Right lobe of liver (tissue), 6 donors: Measurements from ENCODE around the gene SLC16A9. TPM values are rescaled to one million over a fixed set of nuclear protein-coding genes. Genes with fewer than 3 reads are reported as not detected.

Experiments
- ATAC-seq, 4 donors: fragments of 200-7000 bp; cut with Tn5 transposase; one replicate each; pipeline ENCODE4 v1.9.1; 2020; ENCODE audit warnings: mild to moderate bottlenecking in 4 of 4, moderate library complexity in 4 of 4
- DNase-seq, 3 donors: peaks; one replicate each; pipeline ENCODE4 v3.0.0-alpha.2; 2020
- H3K27ac ChIP-seq, 3 donors: fragments of 200-600 bp; one replicate each; pipeline ENCODE4 v1.8.0; 2022
- H3K27me3 ChIP-seq, 2 donors: fragments of 200-600 bp; one replicate each; pipeline ENCODE4 v1.8.0; 2022
- H3K36me3 ChIP-seq, 4 donors: fragments of 200-600 bp; sonication (generic) in 1 of 4; one replicate each; pipeline versions ENCODE4 v1.5.1 to v1.8.0; 2017 to 2022; ENCODE audit warnings: control low read depth in 1 of 4
- H3K4me1 ChIP-seq, 4 donors: fragments of 200-600 bp; sonication (generic) in 1 of 4; one replicate each; pipeline versions ENCODE4 v1.5.1 to v1.8.0; 2017 to 2022; ENCODE audit warnings: control low read depth in 1 of 4
- H3K4me3 ChIP-seq, 3 donors: fragments of 200-600 bp; one replicate each; pipeline ENCODE4 v1.8.0; 2022
- H3K9me3 ChIP-seq, 4 donors: fragments of 200-600 bp; sonication (generic) in 1 of 4; one replicate each; pipeline versions ENCODE4 v1.5.1 to v1.8.0; 2017 to 2022; ENCODE audit warnings: control low read depth in 1 of 4
- POLR2A ChIP-seq: fragments of 450-650 bp; IDR thresholded peaks from one replicate; pipeline ENCODE4 v1.6.1; 2017; ENCODE audit warnings: antibody characterized with exemption, mild to moderate bottlenecking
- WGBS: methylation state at CpG from one replicate; pipeline ENCODE4 v1.1.6; 2018; ENCODE audit warnings: low coverage, low lambda C conversion rate; ENCODE audit not compliant: insufficient coverage; ENCODE audit errors: missing lambda C conversion rate; 5-methylcytosine and 5-hydroxymethylcytosine counted together
- intact Hi-C, 2 donors: fragments of 100-400 bp; cut with DNase I; formaldehyde crosslinking; loops; one replicate each; pipeline versions ENCODE4 v1.11.2 to v1.14.1; 2022
- long read RNA-seq: library from polyadenylated mRNA; unstranded; transcript quantifications from one replicate; pipeline ENCODE4 v2.0.0, GENCODE V29; 2019
- total RNA-seq, 6 experiments: library from RNA; depleted of rRNA in 2 of 6; stranded (reverse); fragments of >200 nt in 2 of 6; fragmentation: NEBNext Ultra II Directional in 3 of 6; extraction: Animal tissue kit (Norgen Biotek cat#: 25700) in 3 of 6; gene quantifications; one replicate each; pipeline versions ENCODE4 v1.1.0 to v1.2.4, GENCODE V29; 2016 to 2023
- TF ChIP-seq, protein P1 (sequence below), 4 donors: fragments of 200-600 bp in 3 of 4; fragments of 450-650 bp in 1 of 4; IDR thresholded peaks; one replicate each; pipeline versions ENCODE4 v1.5.1 to v1.8.0; 2016 to 2022; ENCODE audit warnings: antibody characterized with exemption in 4 of 4, mild to moderate bottlenecking in 2 of 4
- donor health status: DM: no; HTN: yes; CAD: no.
- donor health status: DM: no; HTN: no; CAD: no.
- donor health status: DM: no; HTN: no; CAD: no.
- donor health status: DM: no; HTN: yes; CAD: no.
- donor health status: DM: no; HTN: yes; CAD: no.

The SLC16A9 gene
- 1 to 10 TPM in 2 of 6 experiments, under 1 TPM in 2, not detected in 2; 0.42 to 1.2 (median 0.89) TPM for total RNA-seq
- long read RNA-seq = 0 reads

DNA sequence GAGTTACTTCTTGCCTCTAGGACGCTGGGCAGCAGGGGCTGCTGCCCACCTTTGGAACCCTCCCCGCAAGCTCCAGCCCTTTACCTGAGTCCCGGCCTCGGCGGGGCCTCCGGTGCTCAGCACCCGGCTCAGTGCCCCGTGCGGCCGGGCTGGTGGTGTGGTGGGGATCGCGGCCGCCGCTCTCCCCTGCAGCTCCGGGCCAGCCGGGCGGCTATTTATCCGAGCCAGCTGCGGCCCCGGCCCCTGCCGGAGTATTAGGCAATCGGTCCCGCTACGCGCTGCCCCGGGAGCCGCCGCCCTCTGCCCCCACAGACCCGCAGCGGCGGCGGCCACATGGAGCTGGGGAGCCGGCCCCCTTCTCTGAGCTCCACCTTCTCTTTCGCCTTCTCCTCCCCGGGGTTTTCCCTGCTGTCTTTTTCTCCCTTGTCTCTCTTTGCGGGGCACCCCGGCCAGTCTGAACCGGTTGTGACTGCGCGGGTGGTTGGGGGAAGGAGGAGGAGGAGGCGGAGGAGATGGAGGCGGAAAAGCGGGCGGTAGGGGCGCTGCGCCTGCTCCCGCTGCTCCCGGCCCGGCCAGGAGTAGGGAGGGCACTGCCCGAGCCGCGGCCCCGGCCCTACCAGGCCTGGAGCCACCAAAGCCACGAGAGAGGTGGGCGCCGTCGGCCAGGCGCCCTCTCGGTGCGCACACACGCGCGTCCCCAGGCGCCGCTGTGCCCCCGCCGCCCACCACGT, at the start of gene SLC16A9:
TSS of gene SLC16A9 (minus strand) at position 456 of the 731 bp plus-strand sequence. CDS start 25,559 bp downstream, outside the sequence.
- ATAC-seq (peak; percentile 70 to 86 (median 82)), DNase-seq (peak; percentile 45 to 64 (median 47))
- peaks cover 0 to 8% of the 10 kb centered on the region in 2 donors for H3K27me3 ChIP-seq
- TF ChIP-seq, protein P1, sequence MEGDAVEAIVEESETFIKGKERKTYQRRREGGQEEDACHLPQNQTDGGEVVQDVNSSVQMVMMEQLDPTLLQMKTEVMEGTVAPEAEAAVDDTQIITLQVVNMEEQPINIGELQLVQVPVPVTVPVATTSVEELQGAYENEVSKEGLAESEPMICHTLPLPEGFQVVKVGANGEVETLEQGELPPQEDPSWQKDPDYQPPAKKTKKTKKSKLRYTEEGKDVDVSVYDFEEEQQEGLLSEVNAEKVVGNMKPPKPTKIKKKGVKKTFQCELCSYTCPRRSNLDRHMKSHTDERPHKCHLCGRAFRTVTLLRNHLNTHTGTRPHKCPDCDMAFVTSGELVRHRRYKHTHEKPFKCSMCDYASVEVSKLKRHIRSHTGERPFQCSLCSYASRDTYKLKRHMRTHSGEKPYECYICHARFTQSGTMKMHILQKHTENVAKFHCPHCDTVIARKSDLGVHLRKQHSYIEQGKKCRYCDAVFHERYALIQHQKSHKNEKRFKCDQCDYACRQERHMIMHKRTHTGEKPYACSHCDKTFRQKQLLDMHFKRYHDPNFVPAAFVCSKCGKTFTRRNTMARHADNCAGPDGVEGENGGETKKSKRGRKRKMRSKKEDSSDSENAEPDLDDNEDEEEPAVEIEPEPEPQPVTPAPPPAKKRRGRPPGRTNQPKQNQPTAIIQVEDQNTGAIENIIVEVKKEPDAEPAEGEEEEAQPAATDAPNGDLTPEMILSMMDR (IDR thresholded peaks at IDR 0.05) = peak in 2 of 4 donors; percentile 21 to 32
- TF ChIP-seq POLR2A = no peak
- under 1% methylated on average over 16 of the region's 68 CpGs for WGBS
- no peaks in the 10 kb centered on the region for H3K36me3 ChIP-seq
- no peak within 1 kb of the TSS for H3K27ac ChIP-seq
- peak within 1 kb of the TSS; percentile 40 to 51 (median 44) for H3K4me3 ChIP-seq
- H3K9me3 ChIP-seq = no peaks in the 10 kb centered on the region
- intact Hi-C loops = no loop called here
- H3K4me1 ChIP-seq = no peaks in the 10 kb centered on the region

GRCh38 chr10:59757966-59758365, 48.3 kb upstream of the SLC16A9 start:
- whole genome bisulfite sequencing = 46% methylated on average over 3 of the region's 3 CpGs
- H3K9me3 ChIP-seq = no peaks in the 10 kb centered on the region
- TF ChIP-seq POLR2A = no peak
- TF ChIP-seq, protein P1 (IDR thresholded peaks at IDR 0.05) = no peak
- intact Hi-C loops = no loop called here
- no peaks in the 10 kb centered on the region for H3K36me3 ChIP-seq
- no peak for ATAC-seq
- no peak overlapping the region for H3K4me3 ChIP-seq
- no peaks in the 10 kb centered on the region for H3K4me1 ChIP-seq
- no peaks in the 10 kb centered on the region for H3K27me3 ChIP-seq
- DNase-seq = no peak
- no peak overlapping the region for H3K27ac ChIP-seq

DNA sequence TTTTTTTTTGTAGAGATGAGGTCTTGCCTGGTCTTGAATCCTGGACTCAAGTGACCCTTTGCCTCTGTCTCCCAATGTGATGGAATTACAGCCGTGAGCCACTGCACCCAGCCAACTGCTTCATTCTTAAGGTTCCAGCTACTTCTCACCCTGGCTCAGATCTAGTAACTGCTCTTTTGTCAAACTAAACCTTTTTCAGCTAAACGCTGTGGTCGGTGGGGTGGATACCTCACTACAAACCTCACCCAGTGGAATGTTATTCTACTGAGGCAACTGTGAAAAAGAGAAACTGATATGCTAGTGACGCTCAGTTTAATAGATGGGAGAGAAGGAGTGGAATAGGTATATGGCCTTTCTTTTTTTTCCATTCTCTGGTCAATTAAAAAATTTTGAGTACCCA, 45.3 kb upstream of the SLC16A9 start:
- no peak overlapping the region for H3K4me3 ChIP-seq
- H3K27me3 ChIP-seq = no peaks in the 10 kb centered on the region
- DNase-seq (no peak), ATAC-seq (no peak)
- H3K9me3 ChIP-seq = no peaks in the 10 kb centered on the region
- H3K27ac ChIP-seq = no peak overlapping the region
- H3K36me3 ChIP-seq = no peaks in the 10 kb centered on the region
- TF ChIP-seq, protein P1 (IDR thresholded peaks at IDR 0.05) = no peak
- no peak for TF ChIP-seq POLR2A
- no peaks in the 10 kb centered on the region for H3K4me1 ChIP-seq
- 88% methylated on average over 4 of the region's 4 CpGs for WGBS
- intact Hi-C loops = no loop called here

DNA sequence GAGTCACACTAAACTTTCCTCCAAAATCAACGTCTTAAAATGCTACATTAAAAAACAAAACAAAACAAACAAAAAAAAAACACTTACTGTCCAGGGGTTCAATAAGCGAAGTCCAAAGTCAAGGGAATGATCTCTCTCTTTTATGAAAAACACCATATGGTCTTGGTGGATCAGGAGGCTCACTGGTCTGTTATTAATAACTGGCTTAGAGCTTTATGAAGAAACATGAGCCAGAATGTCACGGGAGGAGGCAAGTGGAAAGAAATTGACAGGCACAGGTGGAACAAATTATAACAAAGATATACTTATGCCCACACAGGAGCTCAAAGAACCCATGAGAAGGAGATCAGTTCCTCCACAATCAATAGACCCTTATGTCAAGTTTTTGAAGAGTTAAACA, 43.6 kb upstream of the SLC16A9 start, which contains the start of gene MRLN:
TSS of gene MRLN (minus strand) at position 189 of the 400 bp plus-strand sequence.
- TF ChIP-seq POLR2A = no peak
- TF ChIP-seq, protein P1 (IDR thresholded peaks at IDR 0.05) = no peak
- ATAC-seq = no peak
- Histone ChIP-seq H3K27ac (no peak within 1 kb of the TSS), H3K36me3 (no peaks in the 10 kb centered on the region), H3K9me3 (no peaks in the 10 kb centered on the region), H3K4me3 (no peak within 1 kb of the TSS), H3K4me1 (no peaks in the 10 kb centered on the region), H3K27me3 (no peaks in the 10 kb centered on the region)
- DNase-seq = no peak
- intact Hi-C loops = no loop called here
- 50% methylated on average over 3 of the region's 3 CpGs for WGBS
